Forelimb muscle (tissue), 1 donor: ENCODE measurements around the gene CAPN15. TPM values are rescaled to one million over a fixed set of nuclear protein-coding genes. Genes with fewer than 3 reads are reported as not detected.

Source experiments
- DNase-seq: peaks from one replicate; pipeline ENCODE4 v3.0.0-alpha.2; 2013; ENCODE audit warnings: low read depth
- polyA plus RNA-seq: library from polyadenylated mRNA; unstranded; fragments of 120-200 nt; gene quantifications from one replicate; pipeline ENCODE4 v1.2.1, GENCODE V29; 2013; ENCODE audit not compliant: insufficient read length

The CAPN15 gene
- polyA plus RNA-seq, 1 donor = 24.6 TPM

DNA sequence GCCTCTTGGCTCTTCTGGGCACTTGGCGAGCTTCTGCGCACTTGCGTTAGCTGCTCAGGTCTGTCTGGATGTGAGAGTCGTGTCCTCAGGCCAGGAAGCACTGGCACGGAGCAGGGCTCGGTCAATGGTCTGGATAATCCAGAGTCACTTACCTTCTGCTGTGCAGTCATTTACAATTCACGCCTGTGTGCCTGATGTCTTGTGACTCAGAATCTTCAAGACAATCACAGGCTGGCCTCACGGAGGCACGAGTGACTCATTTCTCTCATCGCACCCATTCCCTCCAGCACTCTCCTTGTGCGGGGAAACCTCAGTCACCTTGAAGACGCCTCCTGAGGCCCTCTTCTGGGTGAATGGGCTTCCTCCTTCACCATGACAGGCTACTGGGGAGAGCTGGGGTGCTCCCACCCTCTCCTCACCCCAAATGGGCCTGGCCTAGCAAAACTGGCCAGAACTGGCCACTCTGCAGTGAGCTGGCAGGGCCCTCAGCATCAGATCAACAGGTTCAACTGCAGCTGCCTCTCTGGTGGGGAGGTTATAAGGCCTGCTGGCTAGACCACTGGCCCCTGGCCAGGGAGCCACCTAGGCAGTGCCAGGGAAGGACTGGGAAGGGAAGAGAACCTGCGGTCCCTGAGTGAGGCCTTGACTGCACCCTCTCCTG, 1.9 kb upstream of the CAPN15 start:
- no peak for DNase-seq

DNA sequence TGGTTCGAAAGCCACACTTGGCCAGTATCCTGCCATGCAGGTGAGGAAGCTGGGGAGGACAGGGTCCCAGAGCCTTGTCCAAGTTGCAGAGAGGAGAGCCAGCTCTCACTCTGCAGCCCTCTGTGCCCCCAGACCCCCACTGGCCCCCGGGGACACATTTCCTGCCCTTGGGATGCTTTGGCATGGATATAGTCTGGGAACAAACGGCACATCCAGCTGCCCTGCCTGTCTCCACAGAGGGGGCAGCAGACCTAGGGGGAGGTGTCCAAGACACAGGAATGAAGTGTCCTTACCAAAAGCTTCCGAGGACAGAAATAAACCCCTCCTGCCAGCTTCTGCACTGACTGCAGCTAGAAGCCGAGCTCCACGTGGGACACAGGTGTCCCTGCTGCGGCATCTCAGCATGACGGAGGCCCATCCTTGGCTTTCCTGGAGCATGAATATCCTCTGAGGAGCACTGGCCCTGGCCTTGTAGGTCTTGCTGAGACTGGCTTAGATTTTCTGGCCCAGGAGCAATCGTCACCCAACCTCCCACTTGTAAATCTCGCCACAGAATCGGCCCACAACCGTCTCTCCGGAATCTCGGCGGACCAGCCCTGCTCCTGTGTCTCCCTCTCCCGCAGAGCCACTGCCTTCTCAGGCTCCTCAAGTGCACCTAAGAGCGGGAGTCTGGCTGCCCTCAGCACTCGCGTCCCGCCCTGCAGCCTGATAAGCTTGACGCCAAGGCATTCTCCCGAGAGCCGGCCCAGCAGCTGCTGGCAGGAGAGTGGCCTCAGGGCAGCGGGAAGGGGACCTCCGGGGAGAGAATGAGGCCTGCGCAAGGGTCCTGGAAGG, 1.1 kb upstream of the CAPN15 start:
- no peak for DNase-seq

DNA sequence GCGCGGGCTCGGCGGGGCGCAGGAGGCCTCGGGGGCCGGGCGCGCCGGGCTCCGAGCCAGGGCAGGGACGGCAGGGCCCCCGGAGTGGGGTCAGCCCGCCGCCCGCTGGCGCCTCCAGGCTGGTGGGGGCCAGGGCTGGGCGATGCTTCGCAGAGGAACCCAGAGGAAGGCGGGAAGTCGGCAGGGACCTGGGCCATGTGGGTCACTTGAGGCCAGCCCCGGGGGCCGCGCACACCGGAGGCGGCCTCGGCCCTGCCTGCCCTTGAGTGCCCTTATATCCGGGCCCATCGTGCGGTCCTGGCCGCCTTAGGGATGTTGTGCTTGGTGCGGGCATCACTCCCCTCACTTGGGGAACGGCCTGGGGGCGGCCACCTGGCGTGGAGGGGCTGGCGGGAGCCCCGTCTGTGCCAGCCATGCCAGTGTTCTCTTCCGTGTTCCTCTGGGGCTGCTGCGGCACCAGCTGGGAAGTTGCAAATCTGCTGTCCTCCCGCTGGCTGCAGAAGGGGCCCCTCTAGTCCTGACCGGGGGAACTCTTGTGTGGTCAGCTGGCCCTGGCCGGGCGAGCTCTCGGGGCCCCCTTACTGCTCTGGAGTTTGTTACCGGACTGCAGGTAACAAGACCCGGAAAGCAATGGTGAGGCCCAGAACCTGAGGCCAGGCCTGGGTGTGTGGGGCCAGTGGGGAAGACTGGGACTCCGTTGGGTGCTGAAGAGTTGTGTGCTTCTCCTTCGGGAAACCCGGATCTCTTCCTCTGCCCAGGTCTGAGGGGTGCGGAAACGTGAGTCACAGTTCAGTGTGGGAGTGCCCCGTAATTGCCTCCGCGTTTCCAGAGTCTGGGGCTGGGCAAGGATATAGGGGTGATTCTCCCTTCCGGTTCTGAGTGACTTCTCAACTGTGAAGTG, 849 bp downstream of the CAPN15 start:
- DNase-seq = no peak

DNA sequence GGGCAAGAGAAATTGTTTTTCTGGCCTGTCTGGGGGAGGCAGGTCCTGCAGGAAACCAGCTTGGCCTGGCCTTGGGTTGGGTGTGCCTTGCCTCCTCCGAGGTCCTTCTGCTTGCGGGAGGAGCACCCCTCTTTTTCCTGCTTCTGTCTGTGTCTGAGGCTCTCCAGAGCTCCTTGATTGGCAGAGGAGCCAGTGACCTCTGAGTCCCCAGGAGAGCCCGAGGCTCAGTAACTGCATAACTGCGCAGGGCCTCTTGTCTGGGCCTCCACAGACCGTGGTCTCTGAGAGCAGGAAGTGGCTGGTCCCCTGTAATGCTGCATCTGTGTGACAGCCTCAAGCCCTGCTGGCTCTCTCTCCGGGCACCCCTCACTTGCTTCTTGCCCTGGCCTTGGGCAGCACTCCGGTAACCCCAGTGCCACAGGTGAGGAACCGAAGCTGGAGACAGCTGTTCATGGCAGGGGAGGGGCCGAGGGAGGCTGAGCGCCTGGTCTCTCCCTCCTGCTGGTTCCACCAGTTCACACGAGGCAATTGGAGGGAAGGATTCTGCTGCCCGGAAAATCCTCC, 1.6 kb downstream of the CAPN15 start:
- no peak for DNase-seq

DNA sequence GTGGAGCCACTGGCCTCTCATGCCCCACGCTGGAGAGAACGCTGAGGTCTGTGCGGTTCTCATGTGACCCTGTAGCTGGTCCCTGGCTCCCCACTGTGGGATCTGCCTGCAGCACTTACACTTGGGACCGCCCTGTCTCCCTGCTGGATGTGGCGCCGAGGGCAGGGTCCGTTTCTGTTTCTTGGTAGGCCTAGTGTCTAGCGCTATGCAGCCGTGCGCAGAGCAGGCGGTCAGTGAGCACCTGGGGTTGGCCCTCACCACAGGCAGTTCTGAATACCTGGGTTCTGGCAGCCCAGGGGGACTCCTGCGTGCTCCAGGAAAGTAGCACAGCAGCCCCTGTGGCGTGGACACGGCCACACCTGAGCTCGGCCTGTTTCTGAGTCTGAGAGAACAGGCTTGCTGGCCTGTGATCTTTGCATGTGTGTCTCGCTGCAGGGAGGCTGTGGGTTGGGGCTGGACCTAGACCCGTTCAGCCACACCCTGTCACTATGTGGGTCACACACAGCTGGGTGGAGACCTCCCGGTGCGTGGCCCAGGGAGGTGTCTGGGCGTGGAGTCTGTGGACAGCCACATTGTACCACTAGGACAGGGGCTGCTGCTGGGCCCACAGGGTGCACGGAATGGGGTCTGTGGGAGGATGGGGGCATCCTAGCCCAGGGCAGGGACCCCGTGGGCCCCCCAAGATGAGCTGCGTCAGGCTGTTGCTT, 2.8 kb downstream of the CAPN15 start:
- DNase-seq = no peak

DNA sequence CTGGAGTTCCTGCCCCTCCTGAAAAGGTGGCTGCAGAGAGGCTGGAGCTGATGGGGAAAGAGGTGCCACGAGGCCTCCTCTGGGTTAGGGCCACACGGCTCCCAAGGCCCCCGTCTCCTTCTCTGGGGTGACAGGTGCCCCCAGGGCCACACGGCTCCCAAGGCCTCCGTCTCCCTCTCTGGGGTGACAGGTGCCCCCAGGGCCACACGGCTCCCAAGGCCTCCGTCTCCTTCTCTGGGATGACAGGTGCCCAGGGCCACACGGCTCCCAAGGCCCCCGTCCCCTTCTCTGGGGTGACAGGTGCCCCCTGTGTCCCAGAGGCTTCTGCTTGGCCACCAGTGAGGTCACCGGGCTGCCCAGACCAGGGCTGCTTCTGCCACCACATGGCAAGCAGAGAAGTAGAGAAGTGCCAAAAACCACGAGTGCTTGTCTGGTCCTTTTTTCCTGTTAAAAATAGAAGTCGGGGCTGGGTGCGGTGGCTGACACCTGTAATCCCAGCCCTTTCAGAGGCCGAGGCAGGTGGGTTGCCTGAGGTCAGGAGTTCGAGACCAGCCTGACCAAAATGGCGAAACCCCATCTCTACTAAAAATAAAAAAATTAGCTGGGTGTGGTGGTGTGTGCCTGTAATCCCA, 4.1 kb downstream of the CAPN15 start:
- no peak for DNase-seq

DNA sequence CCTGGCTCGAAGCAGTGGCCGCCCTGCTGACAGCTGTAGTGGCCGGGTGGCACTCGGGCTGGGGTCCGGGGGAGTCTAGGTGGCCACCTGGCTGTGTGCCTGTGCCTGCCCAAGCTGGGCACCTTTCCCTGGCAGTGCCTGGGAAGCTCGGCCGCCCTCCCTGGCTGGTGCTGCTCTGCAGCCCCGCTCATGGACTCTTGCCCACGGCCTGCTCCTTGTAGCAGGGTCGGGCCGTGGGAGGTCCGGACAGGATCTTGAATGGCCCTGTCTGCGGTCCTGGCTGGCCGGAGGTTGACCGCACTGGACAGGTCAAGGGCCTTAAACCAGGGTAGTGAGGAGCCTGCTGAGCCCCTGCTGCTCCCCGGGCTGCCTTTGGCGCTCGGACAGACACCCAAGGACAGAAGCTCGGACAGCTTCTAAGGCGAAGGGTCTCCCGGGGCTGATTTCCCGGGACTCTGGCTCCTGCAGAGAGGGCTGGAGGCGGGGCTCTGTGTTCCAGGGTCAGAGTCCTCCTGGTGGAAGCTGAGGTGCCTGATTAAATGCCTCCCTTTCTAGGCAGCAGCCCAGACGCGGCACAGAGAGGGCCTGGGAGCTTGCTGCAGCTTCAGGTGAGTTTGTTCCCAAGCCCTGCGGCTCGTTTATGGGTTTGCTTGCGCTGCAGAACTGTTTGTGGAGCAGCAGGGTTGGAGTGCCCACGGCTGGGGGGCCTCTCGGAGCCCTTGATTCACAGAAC, 6.0 kb downstream of the CAPN15 start:
- DNase-seq = no peak

DNA sequence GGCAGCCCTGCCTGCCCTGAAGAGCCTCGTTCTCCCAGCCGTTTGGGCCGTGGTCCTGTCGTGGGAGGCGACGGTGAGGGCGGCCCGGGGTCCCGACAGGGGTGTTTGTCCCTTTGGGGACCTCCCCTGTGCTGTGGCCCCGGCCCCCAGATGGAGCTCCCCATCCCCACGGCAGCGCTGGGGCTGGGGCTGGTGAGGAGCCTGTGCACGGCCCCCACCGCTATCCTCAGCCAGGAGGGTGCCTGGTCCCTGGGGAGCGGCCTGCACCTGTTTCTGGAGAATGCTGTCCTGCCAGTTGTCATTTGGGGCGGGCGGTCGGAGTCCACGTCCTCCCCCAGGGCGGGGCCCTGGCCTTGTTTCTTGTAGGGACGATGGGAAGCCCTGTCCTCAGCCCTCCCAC, 6.6 kb downstream of the CAPN15 start:
- no peak for DNase-seq

DNA sequence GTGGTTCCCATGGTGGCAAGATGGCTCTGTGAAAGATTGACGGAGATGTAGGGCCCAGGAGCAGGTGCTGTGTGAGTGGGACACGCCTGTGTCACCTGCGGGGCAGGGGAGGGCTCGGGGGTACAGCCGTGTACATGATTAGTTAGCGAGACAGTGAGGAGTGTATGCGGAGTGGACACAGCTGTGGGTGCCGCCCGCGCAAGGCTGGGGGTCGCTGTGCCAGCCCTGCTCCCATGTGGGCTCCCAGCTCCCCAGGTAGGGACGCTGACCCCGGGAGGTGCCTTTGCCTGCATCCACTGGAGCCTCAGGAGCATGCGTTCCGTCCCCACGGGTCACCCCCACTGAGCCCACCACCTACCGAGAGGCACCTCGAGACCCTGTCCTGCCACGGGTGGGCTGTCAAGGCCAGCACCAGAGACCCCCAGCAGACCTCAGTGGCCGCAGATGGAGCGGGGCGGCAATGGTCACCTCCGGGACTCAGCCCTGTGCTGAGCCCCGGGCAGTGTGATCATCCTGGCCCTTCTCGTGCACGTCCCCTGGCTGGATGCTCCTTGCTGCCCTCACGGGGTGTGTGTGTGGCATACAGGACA, 7.4 kb downstream of the CAPN15 start:
- DNase-seq = no peak

DNA sequence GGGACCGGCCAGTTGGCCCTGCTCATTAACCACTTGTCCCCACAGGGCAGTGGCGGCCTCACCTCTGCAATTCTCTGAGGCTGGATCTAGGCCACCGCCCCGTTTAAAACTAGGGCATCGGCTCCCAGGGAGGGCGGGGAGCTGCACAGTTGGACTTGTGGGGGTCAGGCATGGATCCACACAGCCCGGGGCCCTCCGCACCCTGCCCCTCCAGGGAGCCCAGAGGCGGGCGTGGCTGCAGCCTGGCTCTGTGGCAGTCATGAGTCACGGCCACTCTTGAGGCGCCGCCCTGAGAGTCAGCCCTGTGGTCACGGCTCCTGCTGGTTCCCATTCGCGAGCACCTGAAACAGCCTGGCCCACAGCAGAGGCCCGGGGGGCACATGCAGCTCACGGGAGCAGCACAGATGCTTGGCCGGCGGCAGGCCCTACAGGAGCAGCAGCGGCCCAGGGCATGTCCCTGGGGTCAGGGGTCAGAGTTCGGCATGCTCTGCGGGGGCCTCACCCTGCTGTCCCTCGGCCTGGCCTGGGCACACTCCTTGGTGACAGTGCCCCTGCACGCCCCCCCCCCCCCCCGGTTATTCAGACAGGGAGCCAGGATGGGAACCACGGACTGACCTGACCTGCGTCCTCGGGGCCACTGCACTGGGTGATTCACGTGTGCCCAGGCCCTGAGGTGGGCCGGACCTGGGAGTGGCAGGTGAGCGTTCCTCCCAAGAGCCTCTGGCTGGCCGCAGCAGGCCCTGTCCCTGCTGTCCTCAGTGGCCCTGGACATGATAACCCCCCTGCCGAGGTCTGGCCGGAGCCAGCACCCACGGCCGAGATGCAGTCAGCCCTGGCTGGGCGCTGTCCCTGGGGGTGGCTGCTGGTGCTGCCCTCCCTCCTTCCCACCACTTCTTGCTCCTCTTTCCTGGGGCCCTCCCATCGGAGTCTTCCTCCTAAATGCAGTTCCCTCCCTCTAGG, 8.2 kb downstream of the CAPN15 start:
- no peak for DNase-seq

DNA sequence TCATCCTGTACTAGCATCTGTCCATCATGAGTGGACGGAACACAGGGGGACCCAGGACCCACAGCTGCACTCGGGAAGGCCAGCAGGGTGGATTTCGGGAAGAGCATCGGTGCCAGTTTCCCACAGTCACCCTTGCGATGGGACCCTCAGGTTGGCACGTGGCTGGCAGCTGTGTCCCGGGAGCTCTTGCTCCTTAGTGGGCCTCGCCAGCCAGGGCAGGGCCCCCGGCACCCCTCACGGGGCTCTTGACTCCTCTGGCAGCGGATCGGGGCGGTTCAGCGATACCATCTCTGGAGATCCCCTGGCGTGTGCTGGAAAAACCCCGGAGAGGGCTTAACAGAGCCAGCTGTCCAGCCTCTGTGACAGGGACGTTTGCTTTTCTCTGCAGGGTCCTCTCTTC, 9.2 kb downstream of the CAPN15 start:
- no peak for DNase-seq

DNA sequence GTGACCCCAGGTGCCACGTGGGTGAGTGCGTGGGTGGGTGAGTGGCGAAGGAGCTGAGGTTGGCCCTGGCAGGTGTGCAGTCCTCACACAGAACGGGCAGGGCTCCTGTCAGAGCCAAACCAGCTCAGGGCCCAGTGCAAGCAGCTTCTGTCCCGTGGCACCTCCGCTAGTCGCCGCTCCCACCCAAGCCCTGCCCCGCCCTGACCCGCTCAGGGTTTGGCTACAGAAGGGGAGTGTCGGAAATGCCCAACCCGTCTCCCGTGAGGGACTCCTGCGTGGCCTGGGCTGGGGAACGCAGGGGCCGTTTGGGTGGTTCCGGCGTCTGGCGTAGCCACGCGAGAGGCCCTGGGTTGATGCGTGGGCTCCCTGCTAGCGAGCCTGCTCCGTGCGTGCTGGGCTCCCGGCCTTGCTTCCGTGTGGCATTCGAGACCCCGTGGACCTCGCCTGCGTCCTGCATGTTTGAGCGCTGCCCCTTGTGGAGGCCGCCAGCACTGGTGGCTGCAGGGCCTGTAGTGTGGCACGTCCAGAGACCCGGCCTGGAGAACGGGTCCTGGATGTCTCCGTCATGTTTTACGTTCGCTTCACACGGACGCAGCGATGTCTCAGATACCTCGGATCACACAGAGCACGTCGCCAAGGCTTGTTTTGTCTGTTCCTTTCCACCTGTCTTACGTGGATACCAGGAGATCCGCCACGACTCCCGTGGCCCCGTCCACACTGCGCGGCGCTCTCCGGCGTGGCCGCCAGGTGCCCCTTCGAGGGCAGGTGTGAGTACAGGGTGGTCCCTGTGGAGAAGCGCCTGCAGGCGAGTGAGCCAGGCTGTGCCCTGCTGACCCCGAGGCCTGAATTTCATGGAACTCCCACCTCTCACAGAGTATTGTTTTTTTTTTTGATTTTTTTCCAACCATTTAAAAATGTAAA, 10.2 kb downstream of the CAPN15 start:
- DNase-seq = no peak

DNA sequence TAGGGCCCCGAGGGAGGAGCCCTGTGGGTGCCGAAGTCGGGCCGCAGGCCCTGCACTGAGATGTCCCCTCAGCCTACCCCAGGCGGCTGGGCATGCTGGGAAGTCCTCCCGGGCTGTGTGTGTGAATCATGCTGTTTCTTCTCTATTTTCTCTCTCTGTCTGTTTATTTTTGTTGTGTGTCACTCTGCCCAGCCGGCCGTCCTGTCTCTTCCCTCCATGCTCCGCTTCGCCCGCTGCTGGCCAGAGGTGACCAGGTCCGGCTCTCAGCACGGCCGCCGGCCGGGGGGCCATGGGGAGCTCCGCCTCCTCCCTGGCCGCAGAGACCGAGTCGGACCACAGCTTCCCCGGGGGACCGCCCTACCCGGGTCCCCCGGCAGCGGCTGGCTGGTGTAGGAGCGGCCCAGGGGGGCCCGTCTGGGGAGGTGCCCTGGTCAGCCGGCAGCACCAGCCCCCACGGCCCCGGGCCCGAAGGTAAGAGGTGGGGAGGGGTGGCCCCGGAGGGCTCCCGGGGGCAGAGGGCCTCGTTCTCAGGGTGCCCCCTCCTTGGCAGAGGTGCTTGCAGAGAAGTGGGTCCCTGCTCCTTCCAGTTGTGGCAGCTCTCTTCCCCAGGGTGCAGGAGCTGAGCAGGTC, 12.5 kb downstream of the CAPN15 start:
- DNase-seq = no peak

DNA sequence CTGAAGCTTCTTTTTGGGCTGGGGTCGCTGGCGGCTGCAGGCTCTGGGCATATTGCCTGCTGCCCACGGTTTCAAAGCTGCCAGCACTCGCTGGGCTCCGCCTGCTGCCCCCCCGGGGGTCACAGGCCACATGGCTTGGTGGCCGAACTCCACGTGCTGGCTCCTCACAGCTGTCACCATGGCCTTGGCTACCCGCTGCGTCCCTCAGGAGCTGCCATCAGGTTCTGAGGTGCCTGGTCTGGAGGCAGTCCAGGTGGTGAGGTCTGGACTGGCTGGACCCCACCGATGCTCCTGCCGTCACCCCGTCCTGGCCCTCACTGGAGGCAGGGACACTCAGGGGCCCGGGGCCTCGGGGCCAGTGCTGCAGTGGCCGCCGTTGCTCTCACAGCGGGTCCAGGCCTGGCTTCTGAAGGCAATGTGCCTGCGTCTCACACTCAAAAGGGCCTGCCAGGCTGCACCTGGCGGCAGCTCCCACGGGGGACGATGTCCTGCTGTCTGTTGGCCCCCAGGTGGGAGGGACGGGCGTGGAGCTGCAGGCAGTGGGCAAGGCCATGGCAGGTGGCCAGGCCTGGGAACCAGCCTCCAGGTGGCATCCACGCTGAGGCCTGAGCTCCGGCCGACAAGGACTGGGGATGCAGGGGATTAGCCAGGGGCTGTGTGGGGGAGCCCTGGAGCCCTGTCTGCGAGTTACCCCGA, 13.3 kb downstream of the CAPN15 start:
- no peak for DNase-seq

DNA sequence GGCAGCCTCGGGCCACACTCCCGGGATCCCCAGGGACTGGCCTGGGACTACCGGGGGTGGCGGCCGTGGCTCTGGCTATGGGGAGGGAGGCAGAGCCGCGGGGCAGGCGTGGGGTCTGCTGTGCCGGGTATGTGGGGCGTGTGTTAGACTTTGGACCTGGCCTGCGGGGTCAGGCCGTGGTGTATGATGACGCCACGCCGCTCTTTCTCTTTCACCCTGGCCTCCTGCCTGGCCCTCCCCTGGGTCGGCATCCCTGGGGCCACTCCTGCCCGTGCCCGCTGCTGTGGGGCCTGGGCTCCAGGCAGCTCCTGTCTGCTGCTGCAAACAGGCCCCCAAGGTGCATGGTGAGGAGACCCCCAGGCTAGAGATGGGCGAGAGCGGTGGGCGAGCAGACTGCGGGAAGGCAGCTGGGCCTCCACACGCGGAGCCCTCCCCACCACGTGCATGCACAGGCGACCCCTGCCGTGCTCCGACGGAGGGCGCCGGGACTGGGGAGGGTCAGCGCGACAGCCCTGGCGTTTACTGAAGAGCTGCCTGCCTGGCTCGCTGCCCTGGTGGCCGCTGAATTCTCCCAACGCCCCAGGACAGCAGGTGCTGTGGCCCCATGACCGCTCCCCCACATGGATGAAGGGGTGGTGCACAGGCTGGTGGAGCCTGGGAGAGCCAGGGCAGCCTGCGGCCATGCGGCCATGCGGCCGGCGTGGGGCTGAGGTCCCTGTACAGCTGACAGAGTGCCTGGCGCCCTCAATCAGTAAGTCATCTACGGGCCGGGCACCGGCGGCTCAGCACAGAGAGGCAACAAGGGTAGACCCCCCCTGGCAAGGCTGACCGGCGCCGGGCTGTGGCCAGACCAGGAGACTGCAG, 16.0 kb downstream of the CAPN15 start:
- no peak for DNase-seq
